GM13976 (cell line): ENCODE measurements around the gene SAMD1.

Experiments used
- DNase-seq: peaks from one replicate; pipeline ENCODE4 v3.0.0; 2012; ENCODE audit warnings: low spot score
- in situ Hi-C: fragments of 300-500 bp; cut with MboI; formaldehyde crosslinking; loops from one replicate; pipeline ENCODE4 v1.12.0; 2022; ENCODE audit warnings: low sequenced_read_pairs, mixed read lengths, inconsistent platforms; ENCODE audit not compliant: unreplicated experiment
- TF ChIP-seq, protein P1 (sequence below): IDR thresholded peaks from 2 replicates; pipeline ENCODE4 v1.5.1; 2012; ENCODE audit warnings: borderline replicate concordance, mild to moderate bottlenecking; ENCODE audit not compliant: insufficient read depth; ENCODE audit errors: extremely low read depth, missing control alignments, control extremely low read depth

SAMD1 gene

DNA sequence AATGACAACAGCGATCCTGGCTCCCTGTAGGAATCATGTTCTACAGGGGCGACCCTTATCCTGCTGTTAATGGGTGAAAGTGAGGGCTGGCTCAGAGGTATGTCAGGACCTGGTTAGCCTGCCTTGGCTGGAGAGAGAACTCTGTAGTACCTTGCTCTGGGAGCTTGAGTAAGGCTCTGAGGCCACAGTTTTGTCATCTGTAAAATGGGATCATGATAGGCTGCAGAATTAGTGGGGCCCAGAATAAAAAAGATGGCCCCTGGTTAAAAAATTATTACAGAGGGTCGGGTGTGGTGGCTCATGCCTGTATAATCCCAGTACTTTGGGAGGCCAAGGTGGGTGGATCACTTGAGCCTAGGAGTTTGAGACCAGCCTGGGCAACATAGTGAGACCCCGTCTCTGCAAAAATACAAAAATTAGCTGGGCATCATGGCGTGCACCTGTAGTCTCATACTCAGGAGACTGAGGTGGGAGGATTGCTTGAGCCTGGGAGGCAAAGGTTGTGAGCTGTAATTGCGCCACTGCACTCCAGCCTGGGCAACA lies 10.5 kb upstream of the SAMD1 start:
- DNase-seq: no peak
- in situ Hi-C loops: no loop called here
- TF ChIP-seq, protein P1, sequence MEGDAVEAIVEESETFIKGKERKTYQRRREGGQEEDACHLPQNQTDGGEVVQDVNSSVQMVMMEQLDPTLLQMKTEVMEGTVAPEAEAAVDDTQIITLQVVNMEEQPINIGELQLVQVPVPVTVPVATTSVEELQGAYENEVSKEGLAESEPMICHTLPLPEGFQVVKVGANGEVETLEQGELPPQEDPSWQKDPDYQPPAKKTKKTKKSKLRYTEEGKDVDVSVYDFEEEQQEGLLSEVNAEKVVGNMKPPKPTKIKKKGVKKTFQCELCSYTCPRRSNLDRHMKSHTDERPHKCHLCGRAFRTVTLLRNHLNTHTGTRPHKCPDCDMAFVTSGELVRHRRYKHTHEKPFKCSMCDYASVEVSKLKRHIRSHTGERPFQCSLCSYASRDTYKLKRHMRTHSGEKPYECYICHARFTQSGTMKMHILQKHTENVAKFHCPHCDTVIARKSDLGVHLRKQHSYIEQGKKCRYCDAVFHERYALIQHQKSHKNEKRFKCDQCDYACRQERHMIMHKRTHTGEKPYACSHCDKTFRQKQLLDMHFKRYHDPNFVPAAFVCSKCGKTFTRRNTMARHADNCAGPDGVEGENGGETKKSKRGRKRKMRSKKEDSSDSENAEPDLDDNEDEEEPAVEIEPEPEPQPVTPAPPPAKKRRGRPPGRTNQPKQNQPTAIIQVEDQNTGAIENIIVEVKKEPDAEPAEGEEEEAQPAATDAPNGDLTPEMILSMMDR: no peak

DNA sequence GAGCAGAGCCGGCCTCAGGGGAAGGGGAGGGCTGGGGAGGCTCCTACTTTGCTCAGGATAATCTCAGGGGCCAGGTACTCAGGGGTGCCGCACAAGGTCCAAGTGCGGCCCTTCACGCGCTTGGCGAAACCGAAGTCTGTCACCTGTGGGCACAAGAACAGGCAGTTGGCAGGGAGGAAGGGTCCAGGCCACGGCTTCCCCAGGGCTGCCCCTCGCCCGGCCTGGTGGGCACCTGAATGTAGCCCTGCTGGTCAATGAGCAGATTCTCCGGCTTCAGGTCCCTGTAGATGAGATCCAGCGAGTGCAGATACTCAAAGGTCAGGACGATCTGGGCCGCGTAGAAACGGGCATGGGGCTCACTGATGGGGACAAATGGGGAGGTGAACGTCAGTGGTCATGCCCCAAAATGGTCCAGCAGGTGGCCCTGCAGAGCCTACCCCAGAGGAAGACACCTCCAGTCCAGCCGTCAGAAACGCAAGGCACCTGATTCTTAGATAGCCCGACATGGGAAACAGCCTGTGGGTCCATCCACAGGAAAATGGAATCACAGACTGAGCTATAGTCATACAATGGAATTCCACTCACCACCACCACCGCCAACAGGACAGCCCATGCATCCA lies 7.1 kb upstream of the SAMD1 start:
- no peak for DNase-seq
- in situ Hi-C loops: no loop called here
- TF ChIP-seq, protein P1: no peak

DNA sequence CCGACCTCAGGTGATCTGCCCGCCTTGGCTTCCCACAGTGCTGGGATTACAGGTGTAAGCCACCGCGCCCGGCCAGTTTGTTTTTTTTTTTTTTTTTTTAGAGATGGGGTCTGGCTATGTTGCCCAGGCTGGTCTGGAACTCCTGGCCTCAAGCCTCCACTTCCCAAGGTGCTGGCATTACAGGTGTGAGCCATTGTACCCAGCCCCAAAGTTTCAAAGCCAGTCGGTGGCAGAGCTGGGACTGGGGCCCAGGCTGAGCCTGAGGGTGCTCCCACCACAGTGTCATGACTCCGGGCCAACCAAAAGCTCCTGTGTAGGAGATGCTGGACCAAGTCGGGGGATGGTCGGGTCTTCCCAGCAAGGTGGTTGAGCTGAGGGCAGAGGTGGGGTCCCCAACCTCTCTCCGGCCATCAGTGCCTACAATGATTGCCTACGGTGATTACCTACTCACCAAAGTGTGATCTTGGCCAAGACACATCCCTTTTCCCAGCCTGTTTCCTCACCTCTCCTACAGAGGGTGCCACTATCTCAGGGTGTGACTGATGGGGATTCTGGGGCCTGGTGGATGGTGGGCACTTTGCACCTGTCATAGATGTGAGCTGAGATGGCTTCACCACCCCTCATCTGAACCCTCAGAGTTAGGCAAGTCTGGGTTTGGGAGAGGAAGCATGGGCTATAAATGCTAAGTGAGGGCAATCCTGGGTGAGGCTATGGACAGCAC lies 5.9 kb upstream of the SAMD1 start:
- DNase-seq: no peak
- in situ Hi-C loops: no loop called here
- TF ChIP-seq, protein P1: no peak

DNA sequence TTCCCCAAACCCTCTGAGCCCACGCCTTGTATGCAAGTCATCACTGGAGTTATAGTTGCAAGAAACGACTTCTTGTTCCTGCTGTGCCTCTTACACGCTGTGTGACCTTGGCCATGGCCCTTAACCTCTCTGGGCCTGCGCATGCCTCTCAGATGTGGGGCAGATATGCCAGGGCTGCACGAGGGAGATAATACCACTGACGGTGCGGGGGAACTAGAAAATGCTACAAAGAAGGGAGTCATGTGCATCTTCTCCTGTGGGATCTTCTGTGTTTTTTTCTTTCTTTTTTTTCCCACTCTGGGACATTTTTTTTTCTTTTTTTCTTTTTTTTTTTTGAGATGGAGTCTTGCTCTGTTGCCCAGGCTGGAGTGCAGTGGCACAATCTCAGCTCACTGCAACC lies 4.3 kb upstream of the SAMD1 start:
- DNase-seq: no peak
- TF ChIP-seq, protein P1: no peak
- in situ Hi-C loops: no loop called here

DNA sequence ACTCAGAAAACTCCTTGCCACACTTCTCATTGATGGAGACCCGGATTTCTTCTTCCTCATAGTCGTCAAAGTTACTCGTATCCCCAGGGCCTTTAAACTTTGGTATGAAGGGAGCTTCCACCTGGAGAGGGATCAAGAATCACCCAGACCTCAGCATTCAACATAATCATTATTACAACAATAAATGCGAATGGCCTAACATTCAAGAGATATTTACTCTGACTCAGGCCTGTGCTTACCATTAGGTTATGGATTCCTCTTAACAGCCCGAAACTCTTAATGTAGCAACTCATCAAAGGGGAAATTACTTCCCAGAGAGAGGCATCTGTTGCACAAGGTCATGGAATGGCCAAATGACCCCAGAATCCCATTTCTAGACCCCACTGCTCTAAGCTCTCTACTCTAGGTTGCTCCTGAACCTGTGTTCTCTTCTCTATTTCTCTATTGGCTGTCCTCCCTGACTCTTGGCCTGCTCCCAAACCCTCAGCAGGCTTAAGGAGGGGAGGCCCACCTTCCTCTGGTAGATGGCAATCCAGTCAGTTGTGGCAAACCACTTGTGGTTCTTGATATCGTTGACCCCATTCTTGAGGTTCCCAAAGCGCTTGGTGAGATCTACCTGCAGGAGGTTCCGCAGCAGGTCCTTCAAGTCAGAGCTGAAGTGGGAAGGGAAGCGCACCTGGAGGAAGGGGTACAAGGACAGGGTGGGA lies 2.7 kb upstream of the SAMD1 start:
- in situ Hi-C loops: no loop called here
- TF ChIP-seq, protein P1: no peak
- DNase-seq: no peak

DNA sequence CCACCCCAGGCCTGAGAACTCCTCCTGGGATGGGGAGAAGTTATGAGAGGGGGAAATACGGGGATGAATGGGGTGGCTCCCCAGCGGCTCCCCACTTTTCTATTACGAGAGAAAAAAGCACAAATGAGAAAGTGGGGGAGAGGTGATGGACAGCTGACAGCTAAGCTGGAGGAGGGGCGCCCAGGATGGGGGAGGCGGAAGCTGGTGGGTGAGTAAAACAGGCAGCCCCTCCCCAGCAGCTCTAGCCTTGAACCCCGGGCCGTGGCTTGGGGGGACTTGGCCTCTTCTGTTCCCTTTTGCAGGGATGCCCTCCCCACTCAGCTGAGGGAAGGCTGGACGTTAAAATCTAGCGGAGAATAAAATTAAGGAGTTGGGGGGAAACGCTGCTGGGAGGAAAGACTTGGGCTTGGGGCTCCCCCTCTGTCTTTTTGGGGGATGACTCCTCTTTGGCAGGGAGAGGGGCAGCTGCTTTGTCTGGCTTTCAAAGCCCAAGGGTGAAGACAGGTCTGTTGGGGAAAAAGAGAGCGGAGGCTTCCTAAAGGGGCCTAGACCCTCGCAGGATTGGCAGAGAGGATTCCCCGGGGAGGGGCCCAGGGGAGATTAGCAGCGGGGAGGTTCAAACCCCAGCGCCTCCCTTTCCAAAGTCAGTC lies 1.4 kb upstream of the SAMD1 start:
- TF ChIP-seq, protein P1: no peak
- in situ Hi-C loops: no loop called here
- DNase-seq: peak; percentile 79
